COLO668 (cell line): Measurements from ENCODE around the gene ZNF655.

Source experiments
- DNase-seq: peaks from one replicate; lab custom pipeline; 2025; ENCODE audit not compliant: unreplicated experiment; lab: John Stamatoyannopoulos, UW

Gene ZNF655

GRCh38 chr7:99601656-99602310 is 43.3 kb downstream of the ZNF655 start:
- no peak for DNase-seq

DNA sequence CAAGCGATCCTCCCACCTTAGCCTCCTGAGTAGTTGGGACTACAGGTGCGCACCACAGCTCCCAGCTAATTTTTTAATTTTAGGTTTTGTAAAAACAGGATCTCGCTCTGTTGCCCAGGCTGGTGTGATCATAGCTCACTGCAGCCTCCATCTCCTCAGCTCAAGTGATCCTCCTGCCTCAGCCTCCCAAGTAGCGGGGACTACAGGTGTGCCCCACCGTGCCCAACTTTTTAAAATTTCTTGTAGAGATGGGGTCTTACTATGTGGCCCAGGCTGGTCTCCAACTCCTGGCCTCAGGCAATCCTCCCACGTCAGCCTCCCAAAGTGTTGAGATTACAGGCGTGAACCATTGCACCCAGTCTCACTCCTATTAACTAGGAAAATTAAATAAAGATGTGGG is 47.1 kb downstream of the ZNF655 start:
- DNase-seq: no peak

DNA sequence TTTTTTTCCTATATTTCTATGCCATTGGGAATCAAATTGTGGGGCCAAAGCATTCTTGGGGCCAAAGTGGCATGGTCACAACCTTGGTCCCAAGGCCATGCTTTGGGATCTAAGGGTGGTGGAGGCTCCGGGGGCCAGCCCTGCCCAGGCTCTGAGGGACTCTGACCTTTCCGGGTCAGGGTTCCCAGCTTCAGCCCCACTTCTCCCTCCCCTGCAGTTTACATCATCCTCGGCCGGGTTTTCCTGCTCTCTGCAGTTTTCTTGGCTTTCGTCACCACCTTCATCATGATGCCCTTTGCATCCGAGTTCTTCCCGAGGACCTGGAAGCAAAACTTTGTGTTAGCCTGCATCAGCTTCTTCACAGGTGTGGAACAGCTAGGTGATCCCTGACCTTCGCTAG is 48.1 kb downstream of the ZNF655 start:
- no peak for DNase-seq

- no peak for DNase-seq
Observed at GRCh38 chr7:99607548-99607947, 49.1 kb downstream of the ZNF655 start.

DNA sequence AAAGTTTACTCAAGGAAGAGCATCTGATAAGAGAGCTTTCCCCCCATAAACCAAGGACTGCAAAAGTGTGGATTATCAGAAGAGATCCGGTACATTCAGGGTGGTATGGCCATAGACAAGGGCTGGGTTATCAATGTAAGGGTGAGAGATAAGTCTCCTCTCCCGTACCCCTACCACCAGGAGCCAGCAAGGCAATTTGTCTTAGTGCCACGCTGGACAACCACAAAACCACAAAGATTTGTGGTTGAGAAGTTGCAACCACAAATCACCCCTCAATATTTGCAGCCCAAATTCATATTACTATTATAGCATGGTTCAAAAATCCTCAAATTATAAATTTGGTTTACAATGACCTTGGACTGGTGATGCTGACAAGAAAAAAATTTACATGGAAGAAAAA is 56.1 kb downstream of the ZNF655 start:
- no peak for DNase-seq

- no peak for DNase-seq
Observed at GRCh38 chr7:99615989-99616358, 57.5 kb downstream of the ZNF655 start.

- peak; percentile 94 for DNase-seq
Observed at GRCh38 chr7:99616359-99617191, 58.1 kb downstream of the ZNF655 start, which contains the start of gene ZSCAN25. Gene ZSCAN25 (plus strand): TSS chr7:99616946. CDS start chr7:99619607, 2,661 bp downstream.

DNA sequence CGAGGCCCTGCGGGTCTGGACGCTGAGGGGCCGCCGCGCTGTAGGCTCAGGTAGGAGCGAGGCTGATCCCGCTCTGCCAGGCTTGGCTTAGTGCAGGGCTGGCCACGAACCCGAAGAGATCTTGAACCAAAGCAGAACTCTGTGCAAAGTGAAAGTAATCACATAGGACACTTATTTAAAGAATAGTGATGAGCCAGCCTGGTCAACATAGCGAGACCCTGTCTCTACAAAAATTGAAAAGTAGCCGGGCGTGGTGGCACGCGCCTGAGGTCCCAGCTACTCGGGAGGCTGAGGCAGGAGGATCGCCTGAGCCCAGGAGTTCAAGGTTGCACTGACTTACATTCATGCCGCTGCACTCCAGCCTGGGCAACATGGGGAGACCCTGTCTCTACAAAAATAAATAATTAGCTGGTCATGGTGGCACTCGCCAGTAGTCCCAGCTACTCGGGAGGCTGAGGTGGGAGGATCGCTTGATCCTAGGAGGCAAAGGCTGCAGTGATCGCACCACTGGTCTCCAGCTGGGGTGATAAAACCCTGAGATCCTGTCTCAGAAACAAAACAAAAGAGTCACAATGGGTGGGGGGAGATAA is 58.8 kb downstream of the ZNF655 start:
- no peak for DNase-seq

GRCh38 chr7:99618726-99619125 is 60.3 kb downstream of the ZNF655 start:
- no peak for DNase-seq

GRCh38 chr7:99619571-99620130 is 61.2 kb downstream of the ZNF655 start:
- no peak for DNase-seq

GRCh38 chr7:99621271-99621670 is 62.8 kb downstream of the ZNF655 start:
- DNase-seq: no peak

GRCh38 chr7:99622596-99622995 is 64.2 kb downstream of the ZNF655 start:
- no peak for DNase-seq

GRCh38 chr7:99623091-99623693 is 64.8 kb downstream of the ZNF655 start:
- DNase-seq: no peak

- DNase-seq: no peak
Observed at GRCh38 chr7:99623702-99624447, 65.4 kb downstream of the ZNF655 start.

GRCh38 chr7:99624484-99624883 is 66.0 kb downstream of the ZNF655 start:
- no peak for DNase-seq

- DNase-seq: no peak
Observed at GRCh38 chr7:99625321-99625720, 66.9 kb downstream of the ZNF655 start.

GRCh38 chr7:99625961-99626360 is 67.5 kb downstream of the ZNF655 start:
- DNase-seq: no peak
